AG08395 (cell line): ENCODE results near the gene PCDH8.
A peak's percentile ranks its signal among the peaks of the same experiment; 100 is the strongest.

Experiments used
- DNase-seq: peaks from one replicate; pipeline ENCODE4 v3.0.0; 2012; ENCODE audit warnings: mixed read lengths, low spot score

Gene PCDH8

DNA sequence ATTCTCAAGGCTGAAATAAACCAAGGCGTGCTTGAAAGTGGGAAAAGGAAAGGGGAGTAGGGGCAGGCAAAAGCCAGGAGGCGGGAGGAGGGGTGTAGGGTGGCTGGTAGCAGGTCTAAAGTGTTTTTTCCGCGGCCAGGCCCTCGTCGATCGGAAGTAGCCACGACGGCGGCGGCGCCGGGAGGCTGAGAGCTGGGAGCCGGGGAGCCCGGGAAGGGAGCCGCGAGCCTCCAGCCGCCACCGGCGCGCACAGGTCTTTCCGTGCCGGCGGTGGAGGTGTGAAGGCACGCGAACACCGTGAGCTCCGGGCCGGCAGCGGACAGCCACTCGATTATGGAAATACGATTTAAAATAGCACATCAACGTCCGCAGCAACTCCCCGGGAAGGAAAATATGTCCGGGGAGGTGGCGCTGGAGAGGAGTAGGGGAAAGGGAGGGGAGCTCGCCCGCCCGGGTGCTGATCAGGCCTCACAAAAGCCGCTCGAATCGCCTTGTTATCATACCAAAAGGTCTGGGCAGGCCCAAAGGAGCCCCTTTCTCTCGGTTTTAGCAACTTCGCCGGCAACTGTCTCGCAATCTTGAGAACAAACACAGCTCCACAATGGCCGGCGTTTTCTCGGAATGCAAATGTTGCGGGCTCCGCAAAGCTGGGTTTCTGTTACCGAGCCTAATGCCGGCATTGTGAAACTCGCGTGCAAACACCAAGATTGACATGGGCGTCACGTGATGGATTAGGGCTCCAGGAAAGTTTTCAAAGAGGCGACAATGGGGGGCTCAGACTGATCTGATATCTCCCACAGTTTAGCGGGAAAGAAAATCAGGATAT lies 2.9 kb upstream of the PCDH8 start:
- peak; percentile 35 for DNase-seq

DNA sequence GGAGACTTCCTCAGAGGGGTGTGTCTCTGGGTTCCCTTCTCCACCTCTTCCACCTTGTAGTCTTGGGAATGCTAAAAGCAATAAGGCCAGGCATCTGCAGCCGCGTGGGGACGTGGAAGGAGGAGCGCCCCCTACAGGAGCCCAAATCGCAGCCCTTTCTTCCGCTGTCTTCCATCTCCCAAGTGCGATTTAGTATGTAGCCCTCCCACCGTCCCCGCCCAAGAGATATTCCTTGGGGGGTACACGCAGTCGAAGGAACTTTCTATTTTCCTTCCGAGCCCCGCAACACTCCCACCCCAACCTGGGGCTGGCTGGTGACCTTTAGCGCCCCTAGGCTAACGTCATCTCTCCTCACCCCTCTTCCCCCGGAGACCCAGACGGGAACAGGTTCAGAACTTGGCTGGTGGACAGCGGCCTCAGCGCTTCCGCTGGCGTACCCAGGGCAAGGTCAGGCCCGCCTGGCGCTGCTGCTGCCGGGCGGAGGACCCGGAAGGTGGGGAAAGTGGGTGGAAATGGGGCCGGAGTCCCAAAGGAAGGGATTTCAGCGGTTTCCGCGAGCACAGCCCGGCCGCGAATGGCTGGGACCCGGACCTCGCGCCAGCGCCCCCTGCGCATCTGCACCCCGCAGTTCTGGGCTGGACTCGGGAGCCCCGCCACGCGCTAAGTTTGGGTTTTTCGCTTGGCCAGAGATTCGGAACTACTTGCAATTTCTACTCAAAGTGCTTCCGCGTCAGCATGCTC lies 2.1 kb upstream of the PCDH8 start:
- DNase-seq: peak; percentile 78

DNA sequence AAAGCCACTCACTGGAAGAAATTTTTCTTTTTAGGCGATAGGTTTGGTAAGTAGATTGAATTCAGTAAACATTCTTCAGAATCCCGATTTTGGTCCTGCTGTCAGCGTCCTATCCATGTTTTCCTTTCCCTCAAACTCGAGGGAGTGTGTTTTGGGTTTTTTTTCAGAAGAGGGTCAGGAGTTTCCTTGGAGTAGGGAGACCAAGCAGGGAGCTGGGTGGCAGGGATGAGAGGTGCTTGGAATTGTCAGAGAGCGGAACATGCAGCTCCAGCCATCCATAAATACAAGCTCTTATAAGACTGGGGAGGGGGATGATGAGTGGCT lies 1.6 kb upstream of the PCDH8 start:
- DNase-seq: no peak

DNA sequence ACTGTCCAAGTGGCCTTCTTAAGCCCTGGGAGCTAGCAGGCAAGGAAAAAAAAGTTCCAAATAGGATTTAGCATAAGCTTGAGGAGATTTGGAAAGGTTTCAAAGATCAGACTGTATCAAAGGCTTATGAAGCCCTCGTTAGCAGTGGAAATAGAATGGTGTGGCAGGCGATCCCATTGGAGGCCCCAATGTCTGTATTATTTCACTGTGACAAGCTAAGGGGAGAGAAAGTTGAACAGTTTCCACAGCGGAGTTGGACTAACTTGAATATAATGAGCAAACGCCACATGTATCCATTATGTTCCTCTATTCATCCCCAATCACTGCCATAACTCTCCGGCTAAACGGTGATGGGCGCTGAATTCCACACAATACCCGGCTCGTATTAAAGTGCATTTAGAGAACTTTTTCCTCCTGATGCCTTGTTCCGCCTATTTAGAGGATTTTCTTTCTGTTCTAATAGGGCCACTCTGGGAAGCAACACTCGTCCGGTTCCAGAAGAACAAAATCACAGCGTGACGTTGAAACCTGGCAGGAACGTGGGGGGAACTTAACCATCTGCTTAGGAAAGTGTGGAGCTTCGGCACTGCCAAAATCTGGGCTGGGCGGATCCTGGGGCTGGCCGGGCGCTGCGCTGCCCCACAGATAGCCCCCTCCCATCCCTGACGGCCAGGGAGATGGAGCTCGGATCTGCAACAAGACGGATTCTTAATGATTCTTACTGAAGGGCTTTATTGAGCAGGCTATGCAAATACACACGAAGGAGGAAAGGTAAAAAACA lies 1.0 kb upstream of the PCDH8 start:
- DNase-seq: no peak

DNA sequence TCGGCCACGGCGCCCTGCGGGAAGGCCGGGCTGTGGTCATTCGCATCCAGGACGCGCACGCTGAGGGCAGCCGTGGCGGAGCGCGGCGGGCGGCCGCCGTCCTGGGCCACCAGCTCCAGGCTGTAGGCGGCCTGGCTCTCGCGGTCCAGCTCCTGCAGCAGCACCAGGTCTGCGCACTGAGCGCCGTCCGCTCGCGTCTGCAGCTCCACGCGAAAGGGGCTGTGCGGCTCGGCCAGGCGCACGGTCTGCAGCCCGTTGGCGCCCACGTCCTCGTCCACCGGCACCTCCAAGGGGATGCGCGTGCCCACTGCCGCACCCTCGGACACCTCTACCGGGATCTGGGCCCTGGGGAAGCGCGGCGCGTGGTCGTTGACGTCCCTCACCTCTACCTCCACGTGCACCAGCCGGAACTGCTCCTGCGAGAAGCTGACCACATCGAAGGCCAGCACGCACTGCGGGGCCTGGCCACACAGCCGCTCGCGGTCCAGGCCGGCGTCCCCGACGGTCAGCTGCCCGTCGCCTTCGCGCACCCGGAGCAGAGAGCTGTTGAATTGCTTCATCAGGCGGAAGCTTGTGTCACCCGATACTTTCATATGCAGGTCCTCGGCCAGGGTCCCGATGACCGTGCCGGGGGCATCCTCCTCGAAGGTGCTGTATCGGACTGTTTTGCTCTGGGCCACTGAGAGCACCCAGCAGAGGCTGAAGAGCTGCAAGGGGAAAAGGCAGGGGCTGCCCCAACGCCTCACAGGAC lies 583 bp downstream of the PCDH8 start:
- no peak for DNase-seq

DNA sequence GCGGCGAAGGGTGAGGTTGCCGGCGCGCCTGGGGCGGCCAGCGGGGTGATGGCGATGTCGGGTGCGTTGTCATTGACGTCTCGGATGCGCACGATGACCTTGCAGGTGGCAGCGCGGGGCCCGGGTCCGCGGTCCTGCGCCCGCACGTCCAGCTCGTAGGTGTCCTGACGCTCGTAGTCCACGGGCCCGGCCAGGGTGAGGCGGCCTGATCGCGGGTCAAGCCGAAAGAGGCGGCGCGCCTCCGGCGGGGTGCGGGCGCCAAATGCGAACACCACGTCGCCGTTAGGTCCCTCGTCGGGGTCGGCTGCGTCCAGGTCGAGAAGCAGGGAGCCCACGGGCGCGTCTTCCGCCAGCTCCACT lies 1.1 kb downstream of the PCDH8 start:
- no peak for DNase-seq

DNA sequence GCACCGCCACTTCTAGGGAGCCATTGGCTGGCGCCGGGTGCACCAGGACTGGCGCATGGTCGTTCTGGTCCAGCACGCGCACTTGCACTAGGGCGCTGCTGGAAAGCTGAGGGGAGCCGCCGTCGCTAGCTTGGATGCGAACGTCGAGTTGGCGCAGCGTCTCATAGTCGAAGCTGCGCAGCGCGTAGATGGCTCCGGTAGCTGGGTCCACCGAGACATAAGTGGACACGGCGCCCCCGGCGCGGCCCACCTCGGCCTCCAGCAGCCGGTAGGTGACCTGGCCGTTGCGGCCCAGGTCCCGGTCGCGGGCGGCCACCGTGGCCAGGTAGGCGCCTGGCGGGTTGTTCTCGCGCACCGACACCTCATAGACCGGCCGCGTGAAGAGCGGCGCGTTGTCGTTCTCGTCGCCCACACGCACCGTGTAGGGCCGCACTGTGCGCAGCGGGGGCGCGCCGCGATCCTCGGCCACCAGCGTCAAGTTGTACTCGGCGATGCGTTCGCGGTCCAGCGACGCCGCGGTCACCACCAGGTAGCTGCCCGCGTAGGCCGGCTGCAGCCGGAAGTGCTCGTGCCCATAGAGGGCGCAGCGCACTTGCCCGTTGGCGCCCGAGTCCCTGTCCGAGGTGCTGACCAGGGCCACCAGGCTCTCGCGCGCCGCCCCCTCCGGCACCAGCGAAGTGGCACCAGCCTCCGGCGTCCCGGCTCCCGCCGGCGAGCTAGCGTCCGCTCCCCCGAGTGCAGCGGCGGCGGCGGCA lies 1.7 kb downstream of the PCDH8 start:
- peak; percentile 16 for DNase-seq

DNA sequence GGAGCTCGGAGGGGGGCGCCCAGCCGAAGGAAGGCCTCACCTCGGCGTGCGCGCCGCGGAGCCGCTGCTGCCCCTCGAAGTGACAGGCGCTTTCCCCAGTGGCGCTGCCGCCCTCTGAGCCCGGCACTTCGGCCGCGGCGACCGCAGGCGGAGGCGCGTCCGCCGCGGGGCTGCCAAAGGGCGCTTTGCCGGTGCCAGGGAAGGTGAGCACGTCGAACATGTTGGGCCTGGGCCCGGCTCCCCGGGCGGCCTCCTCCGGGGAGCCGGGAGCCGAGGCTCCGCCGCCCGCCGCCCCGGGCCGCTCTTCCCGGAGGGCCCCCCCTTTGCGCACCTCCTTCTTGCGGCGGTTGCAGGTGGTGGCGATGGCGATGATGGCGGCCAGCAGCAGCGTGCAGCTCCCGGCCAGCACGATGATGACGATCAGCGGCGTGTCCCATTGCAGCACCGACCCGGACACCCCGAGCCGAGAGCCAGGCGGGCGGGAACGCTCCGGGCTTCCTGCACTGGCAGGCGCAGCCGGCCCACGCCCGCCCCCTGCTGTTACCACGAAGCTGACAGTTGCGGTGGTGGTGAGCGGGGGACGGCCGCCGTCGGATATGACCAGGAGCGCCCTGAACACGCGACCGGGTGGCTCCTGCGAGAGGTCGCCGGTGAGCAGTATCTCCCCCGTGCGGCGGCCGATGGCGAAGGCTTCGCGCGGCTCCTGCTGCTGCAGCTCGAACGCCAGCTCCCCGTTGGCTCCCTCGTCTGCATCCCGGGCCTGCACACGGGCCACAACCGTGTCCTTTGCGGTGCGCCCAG lies 2.5 kb downstream of the PCDH8 start:
- DNase-seq: peak; percentile 6

DNA sequence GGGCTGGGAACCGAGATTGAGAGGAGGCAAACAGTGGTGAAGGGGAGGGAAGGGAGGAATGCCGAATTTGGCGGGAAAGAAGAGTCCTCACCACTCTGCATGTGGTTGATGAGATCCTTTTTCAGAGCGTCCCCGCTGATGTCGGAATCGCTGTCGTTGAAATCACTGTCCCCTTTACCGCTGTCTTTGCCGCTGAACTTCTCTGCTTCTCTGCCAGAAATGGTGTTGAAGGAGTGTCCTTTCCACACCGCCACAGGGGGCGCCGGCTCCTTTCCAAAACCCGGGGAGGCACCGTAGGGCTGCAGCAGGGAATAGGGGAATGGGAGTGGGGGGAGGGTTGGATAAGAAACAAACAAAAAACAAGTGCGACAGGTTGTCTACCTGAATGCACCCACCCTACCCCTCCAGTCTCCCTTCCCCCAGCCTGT lies 3.1 kb downstream of the PCDH8 start:
- DNase-seq: no peak

DNA sequence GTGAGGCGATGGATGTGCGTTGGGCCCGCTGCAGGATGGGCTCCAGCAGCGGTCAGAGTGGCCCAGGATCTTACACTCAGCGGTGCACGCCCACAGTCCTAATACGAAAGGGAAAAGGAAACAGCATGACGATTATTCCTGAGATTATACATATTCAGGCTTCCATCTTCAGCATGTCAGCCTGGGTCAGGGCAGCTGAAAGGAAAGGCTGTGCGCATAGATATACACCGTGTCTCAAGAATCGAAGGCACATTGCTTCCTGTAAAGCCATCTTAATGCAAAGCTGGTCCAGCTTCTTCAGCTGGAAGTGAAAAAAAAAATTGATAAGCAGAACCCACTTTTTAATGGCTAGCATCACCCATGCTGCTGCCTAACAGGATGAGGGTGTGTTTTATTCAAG lies 3.6 kb downstream of the PCDH8 start:
- no peak for DNase-seq

DNA sequence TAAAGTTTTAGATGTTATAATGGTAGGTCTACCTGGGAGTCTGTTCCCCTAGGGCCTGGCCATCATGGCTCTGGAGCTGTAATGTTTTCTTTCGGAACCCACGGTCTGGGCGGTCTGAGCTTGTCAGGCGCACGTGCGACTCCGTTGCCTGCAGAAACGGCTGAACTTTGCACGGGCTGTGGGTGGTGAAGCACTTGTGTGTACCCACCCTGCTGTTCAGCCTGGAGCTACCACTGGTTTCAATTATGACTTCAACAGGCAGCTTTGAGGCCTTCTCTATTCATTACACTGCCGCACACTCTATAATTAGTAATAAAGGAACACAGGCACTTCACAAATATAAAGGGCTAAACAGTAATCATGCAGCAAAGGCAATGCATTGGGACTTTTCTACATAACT lies 6.0 kb downstream of the PCDH8 start:
- DNase-seq: no peak

DNA sequence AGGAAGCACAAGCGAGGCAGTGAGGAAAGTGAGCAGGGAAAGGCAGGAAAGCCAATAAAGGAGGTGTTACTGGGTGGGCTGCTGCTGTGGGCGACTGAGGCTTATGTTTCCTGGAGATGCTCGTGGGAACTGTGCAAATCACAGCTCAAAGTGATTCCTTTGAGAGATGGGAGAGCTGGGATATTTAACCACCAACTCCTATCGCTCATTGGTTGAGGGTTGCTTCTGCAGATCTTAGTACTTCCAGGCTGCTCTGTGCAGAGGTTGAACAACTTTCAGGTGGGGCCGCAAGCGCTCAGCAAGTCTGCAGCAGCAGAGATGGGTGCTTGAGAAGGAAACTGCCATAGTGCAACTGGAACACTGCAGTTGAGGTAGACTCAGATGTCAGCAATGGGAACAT lies 8.4 kb downstream of the PCDH8 start:
- DNase-seq: no peak

DNA sequence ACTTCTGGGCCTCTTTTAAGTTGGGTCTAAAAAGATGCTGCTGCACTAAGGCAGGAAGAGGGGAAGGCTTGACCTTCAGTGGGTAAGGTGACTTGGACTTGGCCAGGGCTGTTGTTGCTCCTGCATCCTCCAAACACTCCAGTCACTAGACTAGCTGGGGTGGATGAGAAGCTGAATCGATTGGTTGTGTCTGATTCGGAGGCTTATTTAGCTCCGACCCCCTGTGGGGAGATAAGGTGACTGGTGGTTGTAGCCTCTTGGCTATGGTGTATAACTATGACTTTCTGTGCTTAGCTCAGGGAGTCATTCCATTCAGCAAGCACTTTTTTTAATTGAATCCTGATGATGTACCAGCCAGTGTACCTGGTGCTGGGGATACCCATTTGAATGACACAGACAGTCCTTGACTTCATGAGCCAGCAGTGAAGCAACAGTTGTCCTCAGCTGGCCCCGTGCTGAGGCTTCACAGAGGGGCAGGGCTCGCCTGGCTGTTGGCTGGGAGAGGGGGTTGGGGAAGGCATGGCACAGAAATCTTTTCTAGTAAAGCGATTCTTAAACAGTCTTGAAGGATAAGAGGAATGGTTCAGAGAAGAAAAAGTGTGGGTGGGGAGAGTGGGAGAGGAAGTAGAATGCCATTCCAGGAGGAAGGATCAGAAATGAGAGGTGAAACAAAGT lies 9.9 kb downstream of the PCDH8 start:
- no peak for DNase-seq

DNA sequence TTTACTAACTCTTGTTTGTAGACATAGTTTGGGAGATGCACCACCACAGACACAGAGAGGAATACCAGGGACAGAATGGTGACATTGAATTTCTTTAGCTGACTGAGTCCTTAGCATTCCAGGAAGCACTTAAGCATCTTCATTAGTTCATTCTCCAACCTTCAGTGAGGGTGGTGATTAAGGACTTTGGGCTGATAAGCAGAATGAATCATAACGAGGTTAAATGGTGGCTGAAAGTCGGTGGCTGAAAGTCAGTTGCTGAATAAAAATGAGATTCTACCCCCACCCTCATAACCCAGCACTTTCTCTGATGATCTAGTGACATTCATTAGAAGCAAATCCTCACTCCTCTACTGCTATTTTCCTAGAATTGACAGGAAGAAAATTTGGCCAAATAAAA lies 10.6 kb downstream of the PCDH8 start:
- no peak for DNase-seq

DNA sequence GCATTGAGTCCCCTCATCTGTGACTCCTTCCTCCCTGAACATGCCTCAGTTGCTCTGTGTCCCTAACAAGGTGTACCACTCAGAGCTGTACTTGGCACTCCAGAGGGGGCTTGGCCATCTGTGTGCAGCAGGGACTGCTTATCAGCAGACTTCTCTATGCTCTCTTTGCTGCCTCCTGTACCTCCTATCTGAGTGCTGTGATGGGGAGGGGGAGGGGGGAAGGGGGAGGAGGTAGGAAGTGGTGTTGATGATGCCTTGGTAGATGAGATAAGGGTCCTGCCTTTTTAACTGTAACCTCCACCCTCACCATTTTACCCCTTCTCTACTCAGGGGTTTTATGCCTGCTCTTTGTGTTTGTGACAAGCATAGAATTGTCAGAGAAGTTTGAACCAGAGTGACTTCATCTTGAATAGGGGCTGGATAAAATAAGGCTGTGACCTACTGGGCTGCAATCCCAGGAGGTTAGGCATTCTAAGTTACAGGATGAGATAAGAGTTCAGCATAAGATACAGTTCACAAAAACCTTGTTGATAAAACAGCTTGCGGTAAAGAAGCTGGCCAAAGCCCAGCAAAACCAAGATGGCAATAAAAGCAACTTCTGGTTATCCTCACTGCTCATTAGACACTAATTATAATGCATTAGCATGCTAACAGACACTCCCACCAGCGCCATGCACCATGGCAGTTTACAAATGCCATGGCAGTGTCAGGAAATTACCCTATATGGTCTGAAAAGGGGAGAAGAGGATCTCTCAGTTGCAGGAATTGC lies 13.2 kb downstream of the PCDH8 start:
- no peak for DNase-seq

DNA sequence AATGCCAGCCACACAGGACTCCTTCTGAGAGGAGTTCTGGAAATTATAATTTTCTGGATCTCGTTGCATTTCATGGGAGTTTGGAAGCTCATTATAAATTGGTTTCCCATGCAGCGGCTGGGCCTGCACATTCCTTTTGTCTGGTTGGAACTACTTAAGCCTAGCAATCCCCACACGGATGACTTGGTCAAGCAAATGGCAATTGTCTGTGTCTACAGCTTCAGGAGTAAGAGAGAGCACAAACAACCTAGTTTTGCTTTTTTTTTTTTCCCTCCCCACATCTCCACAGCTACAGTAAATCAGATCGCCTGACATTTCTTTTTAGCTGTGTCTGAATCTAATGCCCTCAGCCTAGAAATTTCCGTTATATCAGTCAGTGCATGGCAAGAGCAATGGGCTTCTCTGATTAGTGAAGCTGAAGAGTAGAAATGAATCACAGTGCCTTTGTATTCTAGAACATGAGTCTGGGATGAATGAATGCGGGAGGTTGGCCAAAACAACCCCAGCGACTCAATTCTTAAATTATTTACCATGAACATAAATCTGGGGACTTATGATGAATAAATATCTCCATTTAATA lies 15.1 kb downstream of the PCDH8 start:
- DNase-seq: no peak

DNA sequence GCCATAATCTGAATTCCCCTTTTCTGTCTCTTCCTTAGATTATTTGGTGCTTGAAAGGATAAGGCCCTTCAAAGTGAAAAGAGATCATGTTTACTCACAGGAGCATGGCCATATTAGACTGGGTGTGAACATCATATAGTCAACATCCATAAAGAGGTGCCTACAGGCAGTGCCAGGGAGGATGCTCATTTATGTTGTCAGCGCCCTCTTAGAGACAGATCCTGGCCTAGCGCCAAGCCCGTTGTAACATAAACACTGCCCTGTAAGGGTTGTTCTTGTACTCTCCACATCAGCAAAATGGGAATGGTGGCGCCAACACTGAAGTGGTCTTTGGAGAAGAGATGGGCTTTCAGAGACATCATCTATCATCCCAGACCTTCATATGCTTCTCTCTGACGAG lies 16.1 kb downstream of the PCDH8 start:
- DNase-seq: no peak

DNA sequence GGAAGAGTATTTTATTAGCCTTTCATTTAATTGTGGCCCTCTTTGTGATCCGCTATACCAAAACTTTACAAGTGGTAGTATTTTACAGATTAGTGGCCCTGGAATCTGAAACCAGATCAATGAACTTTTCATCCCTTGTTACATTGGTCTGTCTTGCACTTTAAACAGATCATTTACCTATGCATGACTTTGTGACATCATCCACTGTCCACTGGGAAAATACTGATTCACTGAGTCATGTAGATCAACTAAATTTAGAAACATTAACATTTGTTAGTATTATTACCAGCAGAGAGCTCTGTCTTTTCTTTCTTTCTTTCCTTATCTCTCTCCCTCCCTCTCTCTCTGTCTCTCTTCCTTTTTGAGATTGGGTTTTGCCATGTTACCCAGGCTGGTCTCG lies 17.5 kb downstream of the PCDH8 start:
- no peak for DNase-seq

DNA sequence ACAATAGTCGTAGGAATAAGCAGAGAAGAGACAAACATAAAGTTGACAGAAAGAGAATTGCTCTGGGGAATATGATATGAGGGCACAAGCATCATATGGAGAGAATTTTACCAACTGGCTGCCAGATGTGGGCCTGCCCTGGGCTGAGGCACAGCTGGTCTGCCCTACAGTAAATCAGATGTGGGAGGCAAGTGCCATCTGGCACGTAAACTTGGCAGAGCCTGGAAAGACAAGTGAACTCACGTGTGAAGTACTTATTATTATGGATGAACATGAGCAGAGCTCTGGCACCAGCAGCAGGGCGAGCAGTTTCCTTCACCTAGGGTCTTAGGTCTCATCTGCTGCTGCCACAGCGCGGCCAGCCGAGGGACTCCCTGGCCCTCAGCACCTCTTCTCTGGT lies 20.6 kb downstream of the PCDH8 start:
- DNase-seq: no peak
